Right lobe of liver (tissue), 6 donors: ENCODE measurements around the gene KCNK13. TPM values are rescaled to one million over a fixed set of nuclear protein-coding genes. Genes with fewer than 3 reads are reported as not detected.

ENCODE experiments used
- ATAC-seq, 4 donors: fragments of 200-7000 bp; cut with Tn5 transposase; one replicate each; pipeline ENCODE4 v1.9.1; 2020; ENCODE audit warnings: mild to moderate bottlenecking in 4 of 4, moderate library complexity in 4 of 4
- DNase-seq, 3 donors: peaks; one replicate each; pipeline ENCODE4 v3.0.0-alpha.2; 2020
- H3K27ac ChIP-seq, 3 donors: fragments of 200-600 bp; one replicate each; pipeline ENCODE4 v1.8.0; 2022
- H3K27me3 ChIP-seq, 2 donors: fragments of 200-600 bp; one replicate each; pipeline ENCODE4 v1.8.0; 2022
- H3K36me3 ChIP-seq, 4 donors: fragments of 200-600 bp; sonication (generic) in 1 of 4; one replicate each; pipeline versions ENCODE4 v1.5.1 to v1.8.0; 2017 to 2022; ENCODE audit warnings: control low read depth in 1 of 4
- H3K4me1 ChIP-seq, 4 donors: fragments of 200-600 bp; sonication (generic) in 1 of 4; one replicate each; pipeline versions ENCODE4 v1.5.1 to v1.8.0; 2017 to 2022; ENCODE audit warnings: control low read depth in 1 of 4
- H3K4me3 ChIP-seq, 3 donors: fragments of 200-600 bp; one replicate each; pipeline ENCODE4 v1.8.0; 2022
- H3K9me3 ChIP-seq, 4 donors: fragments of 200-600 bp; sonication (generic) in 1 of 4; one replicate each; pipeline versions ENCODE4 v1.5.1 to v1.8.0; 2017 to 2022; ENCODE audit warnings: control low read depth in 1 of 4
- CTCF ChIP-seq, 4 donors: fragments of 200-600 bp in 3 of 4; fragments of 450-650 bp in 1 of 4; IDR thresholded peaks; one replicate each; pipeline versions ENCODE4 v1.5.1 to v1.8.0; 2016 to 2022; ENCODE audit warnings: antibody characterized with exemption in 4 of 4, mild to moderate bottlenecking in 2 of 4
- POLR2A ChIP-seq: fragments of 450-650 bp; IDR thresholded peaks from one replicate; pipeline ENCODE4 v1.6.1; 2017; ENCODE audit warnings: antibody characterized with exemption, mild to moderate bottlenecking
- WGBS: methylation state at CpG from one replicate; pipeline ENCODE4 v1.1.6; 2018; ENCODE audit warnings: low coverage, low lambda C conversion rate; ENCODE audit not compliant: insufficient coverage; ENCODE audit errors: missing lambda C conversion rate; 5-methylcytosine and 5-hydroxymethylcytosine counted together
- intact Hi-C, 2 donors: fragments of 100-400 bp; cut with DNase I; formaldehyde crosslinking; loops; one replicate each; pipeline versions ENCODE4 v1.11.2 to v1.14.1; 2022
- total RNA-seq, 6 experiments: library from RNA; depleted of rRNA in 2 of 6; stranded (reverse); fragments of >200 nt in 2 of 6; fragmentation: NEBNext Ultra II Directional in 3 of 6; extraction: Animal tissue kit (Norgen Biotek cat#: 25700) in 3 of 6; gene quantifications; one replicate each; pipeline versions ENCODE4 v1.1.0 to v1.2.4, GENCODE V29; 2016 to 2023
- donor health status: DM: no; HTN: yes; CAD: no.
- donor health status: DM: no; HTN: no; CAD: no.
- donor health status: DM: no; HTN: no; CAD: no.
- donor health status: DM: no; HTN: yes; CAD: no.
- donor health status: DM: no; HTN: yes; CAD: no.

KCNK13 gene
- total RNA-seq, 6 experiments from 2014 or later, result 0.30 to 1.2 (median 0.36) TPM

GRCh38 chr14:90154110-90154509 lies 92.3 kb downstream of the KCNK13 start:
- Histone ChIP-seq H3K27ac (no peak overlapping the region), H3K4me3 (no peak overlapping the region), H3K4me1 (no peaks in the 10 kb centered on the region), H3K27me3 (no peaks in the 10 kb centered on the region), H3K9me3 (no peaks in the 10 kb centered on the region), H3K36me3 (no peaks in the 10 kb centered on the region)
- no peak for DNase-seq
- no peak for ATAC-seq
- no peak for TF ChIP-seq POLR2A
- no peak for TF ChIP-seq CTCF (IDR thresholded peaks at IDR 0.05)
- intact Hi-C loops, result no loop called here

GRCh38 chr14:90159146-90159545 lies 97.4 kb downstream of the KCNK13 start:
- Histone ChIP-seq H3K27me3 (no peaks in the 10 kb centered on the region), H3K4me3 (no peak overlapping the region), H3K27ac (no peak overlapping the region), H3K9me3 (no peaks in the 10 kb centered on the region), H3K36me3 (no peaks in the 10 kb centered on the region), H3K4me1 (no peaks in the 10 kb centered on the region)
- DNase-seq (no peak), ATAC-seq (no peak)
- intact Hi-C loops, result no loop called here
- no peak for TF ChIP-seq CTCF (IDR thresholded peaks at IDR 0.05)
- no peak for TF ChIP-seq POLR2A
- WGBS, result 33% methylated on average over 3 of the region's 3 CpGs

GRCh38 chr14:90159688-90160087 lies 97.9 kb downstream of the KCNK13 start:
- H3K27ac ChIP-seq, result no peak overlapping the region
- no peak for TF ChIP-seq POLR2A
- no peak for DNase-seq
- H3K36me3 ChIP-seq, result no peaks in the 10 kb centered on the region
- intact Hi-C loops, result no loop called here
- no peaks in the 10 kb centered on the region for H3K27me3 ChIP-seq
- whole genome bisulfite sequencing, result 60% methylated on average over 4 of the region's 4 CpGs
- no peaks in the 10 kb centered on the region for H3K9me3 ChIP-seq
- no peak overlapping the region for H3K4me3 ChIP-seq
- no peaks in the 10 kb centered on the region for H3K4me1 ChIP-seq
- no peak for ATAC-seq

GRCh38 chr14:90161129-90161528 lies 99.3 kb downstream of the KCNK13 start:
- Histone ChIP-seq H3K4me1 (no peaks in the 10 kb centered on the region), H3K4me3 (no peak overlapping the region), H3K27me3 (no peaks in the 10 kb centered on the region), H3K9me3 (no peaks in the 10 kb centered on the region), H3K36me3 (no peaks in the 10 kb centered on the region), H3K27ac (no peak overlapping the region)
- DNase-seq (no peak), ATAC-seq (no peak)
- TF ChIP-seq POLR2A, result no peak
- no peak for TF ChIP-seq CTCF (IDR thresholded peaks at IDR 0.05)
- 81% methylated on average over 3 of the region's 3 CpGs for WGBS
- intact Hi-C loops, result no loop called here

GRCh38 chr14:90168425-90169105 lies 106.8 kb downstream of the KCNK13 start:
- ATAC-seq (no peak), DNase-seq (no peak)
- TF ChIP-seq POLR2A, result no peak
- TF ChIP-seq CTCF (IDR thresholded peaks at IDR 0.05), result no peak
- Histone ChIP-seq H3K4me1 (no peaks in the 10 kb centered on the region), H3K27me3 (no peaks in the 10 kb centered on the region), H3K4me3 (no peak overlapping the region), H3K9me3 (no peaks in the 10 kb centered on the region), H3K36me3 (no peaks in the 10 kb centered on the region), H3K27ac (no peak overlapping the region)
- intact Hi-C loops, result no loop called here
- WGBS, result 44% methylated on average over 4 of the region's 4 CpGs
